ENCODE measurements around the gene MDH1B.
"Not testable (repeated sequence)": the region's sequence is repeated elsewhere in the genome, so short reads cannot be mapped to it uniquely, and the experiment has no call there.

The MDH1B gene

GRCh38 chr2:206765242-206766056 is at the start of gene MDH1B, which contains the start of gene FASTKD2:
Gene MDH1B (minus strand): TSS chr2:206765328. CDS start chr2:206765271, 57 bp downstream.
Gene FASTKD2 (plus strand): TSS chr2:206765606. CDS start chr2:206766694, 1,088 bp downstream.
- peak; percentile 95 for DNase-seq (ENCODE audit: low read depth)

GRCh38 chr2:206814498-206814897 is 49.4 kb upstream of the MDH1B start:
- no peak for DNase-seq (ENCODE audit: low read depth)

- DNase-seq (ENCODE audit: low read depth), result not testable (repeated sequence)
Measured at GRCh38 chr2:206812471-206812870, 47.3 kb upstream of the MDH1B start.

GRCh38 chr2:206807624-206808023 is 42.5 kb upstream of the MDH1B start:
- DNase-seq (ENCODE audit: low read depth), result not testable (repeated sequence)

DNA sequence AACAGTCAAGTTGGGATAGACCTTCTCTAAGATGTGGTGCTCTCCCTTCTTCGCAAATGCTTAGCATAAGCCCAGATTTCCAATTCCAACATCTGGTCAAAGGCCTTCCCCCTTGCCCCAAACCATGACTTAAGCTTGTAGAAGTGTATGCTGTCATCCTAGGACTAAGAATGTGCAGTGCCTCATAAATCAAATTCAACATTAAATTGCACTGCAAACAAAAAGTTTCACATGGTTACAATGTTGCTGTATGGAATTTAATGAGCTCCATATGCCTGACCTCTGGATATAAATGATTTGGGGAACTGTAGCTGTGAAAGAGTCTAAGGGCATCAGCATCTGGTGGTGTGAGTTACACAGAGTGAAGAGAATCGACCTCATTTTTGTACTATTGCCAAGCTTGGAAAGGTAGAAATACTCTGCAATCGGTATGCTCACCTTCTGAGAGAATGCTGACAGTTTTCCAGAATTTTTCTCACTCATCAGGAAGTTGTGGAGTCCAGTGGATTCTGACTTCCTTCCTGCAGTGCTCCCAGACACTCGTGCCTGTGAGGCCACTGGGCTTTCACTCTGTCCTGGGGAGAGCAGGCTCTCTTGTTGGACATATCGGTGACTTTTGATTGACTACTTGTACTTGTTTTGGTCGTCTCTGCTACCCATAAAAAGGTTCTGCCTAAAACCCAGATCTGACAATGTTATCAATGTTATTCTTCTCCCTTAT is 40.9 kb upstream of the MDH1B start:
- peak; percentile 55 for DNase-seq (ENCODE audit: low read depth)

DNA sequence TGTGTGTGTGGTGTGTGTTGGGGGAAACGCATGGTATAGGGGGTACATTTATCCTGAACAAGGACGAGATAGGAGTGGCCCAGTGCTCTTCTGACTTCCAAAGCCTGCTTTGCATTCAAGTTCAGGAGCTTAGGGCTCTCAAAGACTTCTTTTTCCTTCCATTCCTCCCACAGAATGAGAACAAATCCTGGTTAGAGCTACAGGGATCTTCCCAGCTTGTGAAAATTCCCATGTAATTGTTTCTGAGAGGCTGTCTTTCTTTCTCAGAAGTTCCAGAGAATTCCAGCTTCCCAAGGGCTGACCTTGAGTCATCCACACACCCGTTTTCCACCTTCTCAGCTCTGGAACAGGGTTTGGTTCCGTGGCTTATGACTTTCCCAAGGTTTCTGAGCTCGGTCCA is 39.2 kb upstream of the MDH1B start:
- DNase-seq (ENCODE audit: low read depth), result no peak

DNA sequence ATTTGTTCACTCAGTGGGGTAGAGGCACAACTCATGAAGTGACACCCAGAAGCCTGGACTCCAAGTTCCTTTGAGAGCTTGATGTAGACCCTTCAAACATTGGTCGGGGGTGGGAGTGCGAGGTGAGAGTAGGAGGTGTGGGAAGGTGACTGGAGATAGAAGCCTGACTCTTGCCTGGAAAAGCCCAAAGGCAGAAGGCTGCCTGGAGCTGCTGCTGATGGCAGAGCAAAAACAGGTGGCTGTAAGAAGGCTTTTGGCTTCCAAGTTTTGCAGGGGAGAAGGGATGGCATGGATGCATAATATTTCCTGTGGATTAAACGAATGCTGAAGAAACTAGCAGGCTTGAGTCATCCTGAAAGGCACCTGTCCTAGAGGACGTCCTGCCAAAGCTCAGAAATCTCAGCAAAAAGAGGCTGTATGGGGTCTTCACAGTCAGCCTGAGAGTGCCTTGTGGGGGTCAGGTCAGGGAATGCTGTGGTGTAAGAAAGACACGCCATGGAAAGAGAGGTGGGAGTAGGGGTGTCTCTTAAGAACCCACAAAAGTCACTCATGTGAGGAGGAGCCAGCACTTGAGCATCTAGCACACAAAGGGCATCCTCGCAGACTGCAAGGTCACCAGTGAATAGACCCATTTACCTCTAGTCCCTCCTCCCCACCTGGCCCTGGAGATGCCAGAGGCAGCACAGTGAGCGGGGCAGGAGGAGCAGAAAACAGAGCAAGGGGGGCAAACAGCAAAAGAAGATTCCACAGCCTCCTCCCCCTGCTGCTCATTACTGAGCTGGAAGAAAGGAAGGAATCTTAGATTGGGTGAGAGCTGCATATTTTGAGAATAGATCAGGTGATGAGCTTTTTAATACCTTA is 37.8 kb upstream of the MDH1B start:
- DNase-seq (ENCODE audit: low read depth), result no peak

- DNase-seq (ENCODE audit: low read depth), result no peak
Measured at GRCh38 chr2:206801418-206802189, 36.5 kb upstream of the MDH1B start.

GRCh38 chr2:206800506-206801417 is 35.6 kb upstream of the MDH1B start:
- DNase-seq (ENCODE audit: low read depth), result peak; percentile 68

GRCh38 chr2:206799083-206799482 is 34.0 kb upstream of the MDH1B start:
- peak; percentile 24 for DNase-seq (ENCODE audit: low read depth)

- DNase-seq (ENCODE audit: low read depth), result no peak
Measured at GRCh38 chr2:206798000-206798399, 32.9 kb upstream of the MDH1B start.

GRCh38 chr2:206797376-206797775 is 32.2 kb upstream of the MDH1B start:
- DNase-seq (ENCODE audit: low read depth), result no peak

DNA sequence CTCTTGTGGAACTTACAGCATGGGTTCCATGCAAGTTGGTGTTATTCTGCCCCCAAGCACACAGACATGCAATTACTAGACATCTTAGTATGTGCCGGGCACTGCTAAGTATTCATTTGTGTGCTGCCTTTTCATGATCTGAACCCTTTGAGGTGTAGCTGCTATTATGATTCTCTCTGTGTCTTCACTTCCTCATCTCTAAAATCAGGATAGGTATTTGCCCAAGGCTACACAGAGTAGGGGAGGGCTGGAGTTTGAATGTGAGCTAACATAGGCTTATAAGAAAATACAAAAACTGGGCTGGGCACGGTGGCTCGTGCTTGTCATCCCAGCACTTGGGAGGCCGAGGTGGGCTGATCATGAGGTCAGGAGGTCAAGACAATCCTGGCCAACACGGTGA is 27.5 kb upstream of the MDH1B start:
- no peak for DNase-seq (ENCODE audit: low read depth)

DNA sequence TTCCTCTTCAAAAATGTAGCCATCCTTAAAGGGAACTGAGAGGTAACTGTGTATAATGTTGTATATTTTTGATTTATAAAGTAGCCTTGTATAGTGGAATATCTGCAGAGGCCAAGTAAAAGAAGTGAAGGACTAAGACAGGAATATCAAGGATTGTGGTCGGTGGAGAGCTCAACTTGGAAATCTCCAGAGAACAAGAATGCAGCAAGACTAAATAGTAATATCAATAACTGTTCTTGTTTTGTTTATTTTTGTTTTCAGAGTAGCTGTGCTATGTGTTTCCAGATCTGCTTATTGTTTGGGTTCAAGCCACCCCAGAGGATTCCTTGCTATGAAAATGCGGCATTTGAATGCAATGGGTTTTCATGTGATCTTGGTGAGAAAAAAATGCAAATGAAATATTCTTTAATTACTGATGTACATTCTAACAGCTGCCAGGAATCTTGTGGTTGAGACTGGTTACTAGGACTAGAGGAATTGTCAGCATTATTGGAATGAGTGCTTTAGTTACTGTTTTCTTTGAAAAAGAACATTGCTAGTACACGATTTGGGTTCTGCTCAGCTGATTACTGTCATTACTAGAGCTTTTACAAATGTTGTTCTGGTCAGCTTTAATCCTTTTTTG is 25.3 kb upstream of the MDH1B start:
- DNase-seq (ENCODE audit: low read depth), result peak; percentile 92

DNA sequence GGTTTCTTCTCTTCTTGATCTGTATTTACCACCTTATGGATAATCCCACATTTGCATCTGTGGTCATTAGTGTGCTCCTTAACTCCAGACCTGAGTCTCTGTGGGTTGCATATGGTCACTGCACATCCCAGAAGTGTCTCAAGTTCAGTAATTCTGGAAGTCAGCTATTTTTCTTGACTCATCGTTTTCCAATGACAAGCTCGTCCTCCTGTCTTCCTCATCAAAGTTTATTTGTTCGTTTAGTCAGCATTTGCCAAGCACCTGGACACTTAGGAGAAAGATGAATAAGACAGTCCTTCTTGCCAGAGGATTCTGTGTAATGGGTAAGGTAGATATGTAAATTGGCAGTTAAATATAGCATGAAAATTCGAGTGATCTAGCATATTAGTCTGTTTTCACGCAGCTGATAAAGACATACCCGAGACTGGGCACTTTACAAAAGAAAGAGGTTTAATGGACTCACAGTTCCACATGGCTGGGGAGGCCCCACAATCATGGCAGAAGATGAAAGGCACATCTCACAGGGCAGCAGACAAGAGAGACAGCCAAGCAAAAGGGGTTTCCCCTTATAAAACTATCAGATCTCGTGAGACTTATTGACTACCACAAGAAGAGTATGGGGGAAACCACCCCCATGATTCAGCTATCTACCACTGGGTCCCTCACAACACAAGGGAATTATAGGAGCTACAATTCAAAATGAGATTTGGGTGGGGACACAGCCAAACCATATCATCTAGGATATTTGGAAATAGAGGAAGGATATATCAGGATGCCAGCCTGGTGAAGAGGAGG is 19.6 kb upstream of the MDH1B start:
- no peak for DNase-seq (ENCODE audit: low read depth)

DNA sequence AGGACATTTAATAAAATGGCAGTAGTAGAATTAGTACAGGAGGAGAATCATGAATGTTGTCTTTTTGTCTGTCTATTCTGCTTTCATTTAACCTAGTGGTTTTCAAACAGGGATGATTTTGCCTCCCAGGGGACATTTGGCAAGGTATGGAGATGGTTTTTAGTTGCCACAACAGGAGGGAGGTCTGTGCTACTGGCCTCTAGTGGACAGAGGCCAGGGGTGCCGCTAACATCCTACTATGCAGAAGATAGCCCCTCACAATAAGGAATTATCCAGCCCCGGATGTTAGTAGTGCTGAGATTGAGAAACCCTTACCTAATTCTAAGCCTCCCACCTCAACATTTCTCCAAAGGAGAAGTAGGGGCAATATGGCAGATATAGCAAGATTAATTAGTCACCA is 18.6 kb upstream of the MDH1B start:
- DNase-seq (ENCODE audit: low read depth), result no peak

- DNase-seq (ENCODE audit: low read depth), result no peak
Measured at GRCh38 chr2:206780671-206781070, 15.5 kb upstream of the MDH1B start.

- no peak for DNase-seq (ENCODE audit: low read depth)
Measured at GRCh38 chr2:206776432-206776831, 11.3 kb upstream of the MDH1B start.

GRCh38 chr2:206774871-206775270 is 9.7 kb upstream of the MDH1B start:
- no peak for DNase-seq (ENCODE audit: low read depth)
